Fibroblast of mammary gland (primary cell): Measurements from ENCODE around the gene ARTN.
A peak's percentile ranks its signal among the peaks of the same experiment; 100 is the strongest.

ENCODE experiments used
- DNase-seq: peaks from one replicate; pipeline ENCODE4 v3.0.0-alpha.2; 2010; ENCODE audit warnings: low read depth
- H3K4me3 ChIP-seq: 2 replicates; pipeline ENCODE4 v1.5.1; 2011; ENCODE audit warnings: low read depth, mild to moderate bottlenecking, low read length, moderate library complexity; ENCODE audit not compliant: control insufficient read depth
- TF ChIP-seq, protein P1 (sequence below): conservative IDR thresholded peaks from 2 replicates; pipeline ENCODE4 v1.5.1; 2011; ENCODE audit warnings: low read depth, low read length, inconsistent platforms; ENCODE audit not compliant: control insufficient read depth, insufficient read depth

The ARTN gene

DNA sequence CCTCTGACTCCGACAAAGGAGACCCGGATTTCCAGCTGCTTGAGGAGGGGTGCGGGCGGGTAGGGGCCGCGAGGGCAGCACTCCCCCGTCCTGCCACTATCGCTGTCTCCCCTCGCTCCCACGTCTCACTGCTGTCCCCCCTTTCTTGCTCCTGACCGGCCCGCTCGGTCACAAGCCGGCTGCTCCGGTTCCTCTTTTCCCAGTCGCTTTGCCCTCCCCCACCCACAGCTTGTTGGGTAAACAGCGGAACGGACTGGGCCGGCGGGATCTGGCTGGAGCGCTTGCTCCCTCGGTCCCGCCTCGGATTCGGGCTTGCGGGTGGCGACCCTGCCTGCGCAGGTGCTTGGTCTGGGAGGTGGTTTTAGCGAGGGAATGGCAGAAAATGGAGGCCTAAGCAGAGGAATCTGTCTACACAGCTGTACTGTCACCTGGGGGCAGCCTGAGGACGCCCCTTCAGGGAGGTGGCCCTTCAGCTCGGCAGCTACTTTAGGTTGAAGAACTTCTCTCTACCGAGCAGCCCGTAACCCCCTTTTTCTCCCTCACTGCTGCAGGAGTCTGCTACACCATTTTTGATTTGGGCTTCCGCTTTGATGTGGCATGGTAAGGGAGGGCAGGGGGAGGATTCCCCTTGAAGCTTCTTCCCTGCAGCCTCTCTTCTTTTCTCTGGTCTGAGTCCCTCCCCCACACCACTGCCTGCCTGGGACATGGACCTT, 41.8 kb downstream of the ARTN start:
- peak overlapping the region; percentile 85 for H3K4me3 ChIP-seq
- DNase-seq: no peak
- TF ChIP-seq, protein P1, sequence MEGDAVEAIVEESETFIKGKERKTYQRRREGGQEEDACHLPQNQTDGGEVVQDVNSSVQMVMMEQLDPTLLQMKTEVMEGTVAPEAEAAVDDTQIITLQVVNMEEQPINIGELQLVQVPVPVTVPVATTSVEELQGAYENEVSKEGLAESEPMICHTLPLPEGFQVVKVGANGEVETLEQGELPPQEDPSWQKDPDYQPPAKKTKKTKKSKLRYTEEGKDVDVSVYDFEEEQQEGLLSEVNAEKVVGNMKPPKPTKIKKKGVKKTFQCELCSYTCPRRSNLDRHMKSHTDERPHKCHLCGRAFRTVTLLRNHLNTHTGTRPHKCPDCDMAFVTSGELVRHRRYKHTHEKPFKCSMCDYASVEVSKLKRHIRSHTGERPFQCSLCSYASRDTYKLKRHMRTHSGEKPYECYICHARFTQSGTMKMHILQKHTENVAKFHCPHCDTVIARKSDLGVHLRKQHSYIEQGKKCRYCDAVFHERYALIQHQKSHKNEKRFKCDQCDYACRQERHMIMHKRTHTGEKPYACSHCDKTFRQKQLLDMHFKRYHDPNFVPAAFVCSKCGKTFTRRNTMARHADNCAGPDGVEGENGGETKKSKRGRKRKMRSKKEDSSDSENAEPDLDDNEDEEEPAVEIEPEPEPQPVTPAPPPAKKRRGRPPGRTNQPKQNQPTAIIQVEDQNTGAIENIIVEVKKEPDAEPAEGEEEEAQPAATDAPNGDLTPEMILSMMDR: no peak

DNA sequence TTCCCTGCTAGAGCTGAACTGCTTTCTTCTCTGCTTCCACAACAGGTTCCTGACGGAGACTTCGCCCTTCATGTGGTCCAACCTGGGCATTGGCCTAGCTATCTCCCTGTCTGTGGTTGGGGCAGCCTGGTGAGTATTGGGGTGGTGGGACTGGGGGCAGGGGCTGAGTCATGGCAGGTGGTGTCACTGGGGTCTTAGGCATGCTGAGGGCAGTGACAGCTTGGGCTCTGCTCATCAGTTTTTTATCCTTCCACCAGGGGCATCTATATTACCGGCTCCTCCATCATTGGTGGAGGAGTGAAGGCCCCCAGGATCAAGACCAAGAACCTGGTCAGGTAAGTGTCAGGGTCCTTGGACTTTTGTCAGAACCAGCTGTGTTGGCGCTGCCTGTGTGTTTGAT, 42.4 kb downstream of the ARTN start:
- TF ChIP-seq, protein P1: no peak
- no peak for DNase-seq
- peak overlapping the region; percentile 85 for H3K4me3 ChIP-seq

DNA sequence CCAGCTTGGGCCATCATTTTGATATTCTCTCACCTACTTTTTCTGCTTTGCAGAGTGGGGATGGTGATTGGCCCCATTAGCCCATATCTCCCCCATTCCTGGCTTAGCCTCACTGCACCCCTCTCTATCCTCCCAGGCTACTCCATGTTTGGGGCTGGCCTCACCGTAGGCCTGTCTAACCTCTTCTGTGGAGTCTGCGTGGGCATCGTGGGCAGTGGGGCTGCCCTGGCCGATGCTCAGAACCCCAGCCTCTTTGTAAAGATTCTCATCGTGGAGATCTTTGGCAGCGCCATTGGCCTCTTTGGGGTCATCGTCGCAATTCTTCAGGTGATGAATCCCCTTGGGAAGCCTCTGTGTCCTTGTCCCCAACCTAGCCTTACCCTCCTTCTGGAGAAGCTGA, 43.3 kb downstream of the ARTN start:
- TF ChIP-seq, protein P1: no peak

DNA sequence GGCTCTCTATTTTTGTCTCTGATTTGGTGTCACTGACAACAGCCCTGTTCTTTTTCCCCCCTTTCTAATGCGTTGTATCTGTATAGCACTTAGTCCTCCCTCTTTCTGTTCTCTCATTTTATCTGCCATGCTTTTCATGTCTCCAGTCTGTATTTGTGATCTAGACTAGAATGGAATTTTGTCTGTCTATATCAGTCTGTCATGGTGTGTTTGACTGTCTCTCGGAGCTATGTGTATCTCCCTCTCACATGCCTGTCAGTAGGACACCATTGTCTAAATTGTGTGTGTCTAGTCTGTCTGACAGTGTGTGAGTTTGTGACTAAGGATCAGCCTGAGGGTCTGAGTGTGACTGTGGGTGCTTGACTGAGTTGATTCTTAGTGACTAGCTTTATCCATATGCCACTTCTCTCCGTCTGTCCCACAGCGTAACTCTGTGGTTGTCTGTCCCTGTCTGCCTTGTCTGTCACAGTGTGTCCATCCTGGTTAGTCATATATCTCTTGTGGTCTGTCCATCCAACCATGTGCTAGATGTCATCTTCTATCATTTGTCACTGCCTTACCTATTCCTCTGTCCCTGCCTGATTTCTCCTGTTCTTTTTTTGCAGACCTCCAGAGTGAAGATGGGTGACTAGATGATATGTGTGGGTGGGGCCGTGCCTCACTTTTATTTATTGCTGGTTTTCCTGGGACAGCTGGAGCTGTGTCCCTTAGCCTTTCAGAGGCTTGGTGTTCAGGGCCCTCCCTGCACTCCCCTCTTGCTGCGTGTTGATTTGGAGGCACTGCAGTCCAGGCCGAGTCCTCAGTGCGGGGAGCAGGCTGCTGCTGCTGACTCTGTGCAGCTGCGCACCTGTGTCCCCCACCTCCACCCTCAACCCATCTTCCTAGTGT, 44.0 kb downstream of the ARTN start:
- no peak overlapping the region for H3K4me3 ChIP-seq
- no peak for DNase-seq
- TF ChIP-seq, protein P1: no peak

More for the DNA sequence above, 43.3 kb downstream of the ARTN start:
- DNase-seq: no peak
- no peak overlapping the region for H3K4me3 ChIP-seq

DNA sequence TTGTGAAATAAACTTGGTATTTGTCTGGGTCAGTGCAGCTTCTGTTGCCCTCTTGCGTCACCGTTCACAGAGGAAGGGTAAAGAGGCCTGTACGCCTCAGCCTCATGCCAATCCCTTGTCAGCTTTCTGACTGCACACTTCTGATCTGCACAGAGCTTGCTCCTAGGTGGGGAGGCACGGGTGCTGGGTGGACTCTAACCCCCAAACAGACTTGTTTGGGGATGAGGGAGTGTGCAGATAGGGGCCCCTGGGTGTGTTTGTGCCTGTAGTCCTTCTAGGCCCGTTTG, 44.6 kb downstream of the ARTN start:
- no peak for DNase-seq
- peak overlapping the region; percentile 64 for H3K4me3 ChIP-seq
- TF ChIP-seq, protein P1: no peak

DNA sequence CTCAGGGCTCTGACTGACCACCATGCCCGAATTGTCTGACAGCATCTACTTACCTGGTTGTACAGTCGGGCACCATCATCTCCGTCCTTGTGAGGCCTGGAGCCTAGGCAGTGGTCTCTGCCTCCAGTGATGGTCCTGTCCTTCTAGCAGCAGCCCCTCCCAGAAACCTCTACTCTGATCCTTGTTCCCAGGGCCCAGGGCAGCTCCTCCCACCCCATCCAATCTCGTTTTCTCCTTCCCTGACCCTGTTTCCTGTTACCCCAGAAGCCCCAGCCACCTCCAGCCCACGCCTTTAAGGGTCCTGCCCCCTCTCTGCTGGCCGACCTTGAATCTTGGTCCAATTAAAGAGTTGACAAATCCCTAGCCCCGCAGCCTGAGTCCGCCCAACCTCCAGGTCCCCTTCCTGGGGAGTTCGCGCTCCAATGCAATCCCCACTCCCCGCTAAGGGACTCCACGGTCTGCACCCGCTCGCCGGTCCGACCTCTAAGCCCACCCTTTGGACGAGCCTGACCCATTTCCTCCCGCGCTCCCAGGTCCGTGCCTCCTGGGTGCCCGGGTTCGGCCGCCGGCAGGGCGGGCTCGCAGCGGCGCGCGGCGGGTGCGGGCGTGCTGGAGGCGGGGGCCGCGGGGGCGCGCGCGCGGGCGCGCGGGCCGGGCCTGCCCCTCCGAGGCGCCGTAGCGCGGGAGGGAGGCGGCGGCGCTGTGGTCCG, 45.1 kb downstream of the ARTN start, which contains the start of gene B4GALT2:
Gene B4GALT2, plus strand, starts transcription at position 660 of the 710 bp plus-strand sequence. CDS start 1,951 bp downstream, outside the sequence.
- H3K4me3 ChIP-seq: peak within 1 kb of the TSS; percentile 66
- peak; percentile 30 for DNase-seq
- TF ChIP-seq, protein P1: no peak
